GM18873 (cell line): Measurements from ENCODE around the gene GRIK4.

Source experiments
- ATAC-seq: cut with Tn5 transposase; IDR thresholded peaks from one replicate; pipeline ENCODE4 v1.9.1; 2021; ENCODE audit warnings: mild to moderate bottlenecking, moderate library complexity, moderate number of reproducible peaks; ENCODE audit not compliant: unreplicated experiment, low FRiP score

Gene GRIK4

DNA sequence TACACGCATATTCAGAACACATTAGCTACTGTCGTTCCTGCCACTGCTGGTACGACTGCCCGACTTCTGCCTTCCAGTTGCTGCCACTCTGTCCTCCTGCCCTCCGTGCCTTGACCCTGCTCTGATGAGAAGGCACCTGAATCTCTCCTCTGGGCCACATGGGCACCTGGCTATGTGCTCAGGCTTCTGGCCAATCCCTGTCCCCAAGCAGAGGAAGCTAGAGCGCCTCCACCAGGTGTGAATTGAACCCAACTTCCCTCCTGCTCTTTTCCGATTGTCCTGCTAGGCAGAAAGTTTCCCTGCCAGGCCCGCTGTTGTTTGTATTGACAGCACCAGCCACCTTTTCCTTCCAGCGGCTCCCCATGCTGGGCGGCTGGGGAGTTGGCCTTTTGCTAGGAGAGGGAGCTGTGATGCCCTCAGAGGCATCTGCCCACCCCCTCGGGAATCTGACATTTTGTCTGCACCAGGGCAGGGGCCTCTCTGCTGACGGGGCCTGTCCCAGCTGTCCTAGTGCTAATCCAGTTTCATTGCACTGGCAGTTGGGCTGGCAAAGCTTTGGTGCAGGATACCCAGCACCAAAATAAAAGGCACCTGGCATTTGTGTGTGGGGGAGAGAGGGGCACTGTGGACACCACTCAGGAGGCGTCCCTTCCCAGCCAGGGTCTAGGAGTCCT, 118.0 kb downstream of the GRIK4 start:
- ATAC-seq: no peak

DNA sequence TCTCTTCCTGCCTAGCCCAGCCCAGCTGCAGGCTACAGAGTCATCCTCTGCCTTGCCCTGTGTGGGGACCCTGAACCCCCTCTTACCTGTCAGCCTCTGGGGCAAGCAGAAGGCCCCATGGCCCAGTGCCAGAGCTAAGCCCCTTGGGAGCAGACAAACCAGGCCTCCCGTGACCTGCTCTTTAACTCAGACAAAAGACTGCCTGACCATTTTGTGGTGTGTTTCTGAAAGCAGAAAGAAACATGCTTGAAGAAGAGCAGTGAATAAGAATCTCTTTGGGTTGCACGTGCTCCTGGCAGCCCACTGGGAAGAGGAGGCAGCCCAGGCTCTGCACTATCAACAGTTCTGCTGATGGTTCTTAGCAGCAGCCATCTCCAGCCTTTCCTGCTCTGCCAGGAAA, 118.6 kb downstream of the GRIK4 start:
- no peak for ATAC-seq

DNA sequence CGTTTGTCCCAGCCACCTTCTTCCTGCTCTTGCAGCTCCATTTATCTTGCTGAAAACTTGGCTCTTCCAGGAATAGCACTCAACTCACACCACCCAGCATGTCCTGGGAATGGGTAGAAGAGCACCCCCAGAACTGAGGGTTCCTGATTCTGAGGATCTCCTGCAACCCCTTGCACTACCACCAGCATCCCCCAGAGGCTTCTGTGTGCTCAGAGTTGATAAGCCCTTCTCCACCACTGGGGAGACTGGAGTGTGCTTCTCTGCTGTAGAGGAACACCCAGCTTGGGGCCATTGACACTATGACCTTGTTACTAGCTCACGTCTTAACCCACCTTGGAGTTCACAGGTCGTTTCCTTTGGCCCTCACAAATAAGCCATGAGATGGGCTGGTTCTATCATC, 121.0 kb downstream of the GRIK4 start:
- no peak for ATAC-seq

DNA sequence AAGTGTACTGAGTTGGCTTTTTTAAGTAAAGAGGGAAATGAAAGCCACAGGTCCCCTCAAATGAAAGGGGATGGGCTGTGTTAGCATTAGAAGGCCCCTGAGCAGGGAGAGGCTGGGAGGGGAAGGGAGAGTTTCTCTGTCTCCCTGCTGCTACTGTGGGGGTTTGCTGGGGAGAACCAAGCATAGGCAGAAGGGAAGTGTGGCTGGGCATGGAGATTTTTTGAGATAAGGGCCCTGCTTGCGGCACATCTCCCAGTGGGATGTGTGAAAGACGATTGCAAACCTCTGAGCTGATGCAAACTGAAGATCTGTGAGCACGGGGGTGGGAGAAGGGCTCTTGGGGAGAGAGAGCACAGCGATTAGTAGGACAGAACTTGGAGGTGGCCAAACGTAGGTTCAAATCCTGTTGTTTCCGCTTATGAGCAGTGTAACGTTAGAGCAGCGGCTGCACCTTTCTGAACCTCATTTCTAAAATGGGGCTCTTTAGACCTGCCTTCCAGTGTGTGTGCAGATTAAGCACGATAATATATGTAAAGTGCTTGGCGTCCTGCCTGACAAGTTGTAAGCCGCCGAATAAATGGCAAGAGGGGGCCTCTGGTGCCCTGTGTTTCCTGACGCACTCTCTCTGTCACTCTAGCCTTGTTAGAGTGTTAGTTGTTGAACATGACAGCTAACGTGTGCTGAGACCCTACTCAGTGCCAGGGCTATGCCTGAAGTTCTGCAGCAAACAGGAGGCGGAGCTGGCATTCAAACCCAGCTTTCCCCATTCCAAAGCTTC, 122.3 kb downstream of the GRIK4 start:
- no peak for ATAC-seq

DNA sequence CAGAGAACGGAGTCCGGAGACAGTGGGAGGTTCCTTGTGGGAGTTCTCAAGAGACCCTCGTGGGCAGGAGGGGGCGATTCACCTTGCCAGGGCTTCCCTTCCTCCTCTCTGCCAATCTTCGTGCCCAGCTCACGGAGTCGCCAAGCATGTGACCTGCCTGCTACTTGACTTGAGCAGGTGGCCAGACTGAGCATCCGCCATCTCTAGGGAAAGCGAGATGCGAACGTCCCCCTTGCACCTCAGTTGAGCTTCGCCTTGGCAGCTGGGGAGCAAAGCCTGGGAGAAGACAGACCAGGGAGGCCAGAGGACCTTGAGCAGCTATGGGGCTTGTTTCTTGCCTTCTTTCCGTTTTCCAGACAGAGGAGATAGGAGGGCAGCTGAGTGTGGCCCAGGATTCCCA, 123.2 kb downstream of the GRIK4 start:
- no peak for ATAC-seq

DNA sequence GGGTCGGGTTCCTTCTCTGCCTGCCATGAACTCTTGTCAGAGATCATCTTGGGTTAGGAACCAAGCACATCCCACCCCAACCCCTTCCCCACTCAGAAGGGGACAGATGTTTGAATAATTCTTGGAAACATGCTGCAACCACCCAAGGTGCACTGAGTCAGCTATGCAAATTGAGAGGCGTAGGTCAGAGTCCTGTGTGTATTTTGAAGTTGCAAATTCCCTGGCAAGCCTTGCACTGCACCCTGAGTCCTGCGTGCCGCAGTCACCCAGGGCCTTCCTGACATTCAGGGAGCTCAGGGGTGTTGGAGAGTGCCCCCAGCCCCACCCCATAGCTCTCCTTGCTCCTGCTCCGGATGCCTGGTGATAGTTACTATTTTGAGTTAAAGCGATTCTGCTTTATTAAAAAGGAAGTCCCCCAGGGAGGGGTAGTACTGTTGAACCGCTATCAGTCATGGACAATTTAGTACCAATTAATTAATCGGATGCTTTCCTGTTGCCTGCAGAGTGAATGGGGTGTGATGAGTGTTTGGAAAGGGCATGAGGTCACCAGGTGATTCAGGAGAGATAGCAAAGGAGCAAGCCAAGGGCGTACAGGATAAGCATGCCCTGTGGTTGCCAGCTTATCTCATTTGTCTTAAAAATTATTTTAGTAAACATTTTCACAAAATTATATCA, 123.7 kb downstream of the GRIK4 start:
- ATAC-seq: no peak

DNA sequence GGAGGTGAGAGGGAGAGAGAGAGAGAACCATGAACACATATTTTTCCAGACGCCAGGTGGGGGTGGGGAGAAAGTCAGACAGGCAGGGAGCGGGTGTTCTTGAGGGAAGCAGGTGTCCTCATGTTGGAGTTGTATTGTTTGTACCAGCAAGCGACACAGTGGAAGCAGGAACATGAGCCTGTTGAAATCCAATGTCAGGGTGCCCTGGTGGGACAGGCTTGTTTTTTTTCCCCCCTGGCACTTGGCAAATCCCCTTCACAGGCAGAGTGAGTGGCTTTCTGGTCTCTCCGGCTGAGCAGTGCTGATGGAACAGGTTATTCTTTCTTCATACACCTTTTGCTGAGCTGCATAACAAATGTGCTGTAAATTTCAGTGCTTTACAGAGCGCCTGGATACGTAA, 125.6 kb downstream of the GRIK4 start:
- no peak for ATAC-seq

DNA sequence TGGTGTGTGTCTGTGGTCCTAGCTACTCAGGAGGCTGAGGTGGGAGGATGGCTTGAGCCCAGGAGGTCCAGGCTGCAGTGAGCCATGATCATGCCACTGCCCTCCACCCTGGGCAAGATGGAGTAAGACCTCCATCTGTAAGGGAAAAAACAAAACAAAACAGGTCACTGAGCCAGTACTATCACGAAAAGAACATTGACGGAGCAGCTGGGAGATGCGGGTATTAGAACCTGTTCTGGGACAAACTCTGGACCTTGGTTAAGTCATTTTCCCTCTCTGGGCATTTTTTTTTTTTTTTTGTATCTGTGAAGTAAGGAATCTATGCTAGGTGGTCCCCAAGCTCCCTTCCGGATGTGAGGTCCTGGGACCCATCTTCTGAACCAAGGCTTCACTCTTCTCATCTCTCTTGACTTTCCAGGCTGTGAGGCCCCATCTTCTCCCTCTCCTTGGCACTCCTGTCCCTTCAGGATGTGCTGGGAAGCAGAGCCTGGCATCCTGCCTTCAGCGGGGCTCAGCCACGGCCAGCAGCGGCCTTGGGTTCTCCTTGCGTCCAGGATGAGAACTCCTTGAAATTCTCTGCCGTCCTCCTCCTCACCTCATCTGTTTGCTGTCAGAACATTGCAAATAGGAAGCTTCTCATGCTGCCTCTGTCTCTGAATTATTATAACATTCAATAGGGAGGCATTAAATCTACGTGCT, 130.8 kb downstream of the GRIK4 start:
- ATAC-seq: no peak

DNA sequence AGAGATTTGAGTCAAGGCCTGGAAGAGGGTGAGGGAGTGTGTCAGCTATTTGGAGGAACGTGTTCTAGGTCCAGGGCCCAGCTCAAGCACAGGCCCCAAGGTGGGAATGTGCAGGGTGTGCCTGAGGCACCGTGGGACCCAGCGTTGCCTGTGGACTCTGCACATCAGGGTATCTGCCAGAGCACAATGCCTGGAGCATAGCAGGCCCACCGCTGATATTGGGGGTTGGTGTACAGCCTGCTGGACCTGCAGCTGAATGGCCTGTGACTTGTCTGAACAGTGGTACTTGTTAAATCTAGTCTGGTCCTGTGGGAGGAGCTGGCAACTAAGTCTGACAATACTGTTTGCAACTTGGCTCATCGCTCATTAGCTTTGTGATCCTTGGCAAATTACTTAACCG, 131.7 kb downstream of the GRIK4 start:
- no peak for ATAC-seq

DNA sequence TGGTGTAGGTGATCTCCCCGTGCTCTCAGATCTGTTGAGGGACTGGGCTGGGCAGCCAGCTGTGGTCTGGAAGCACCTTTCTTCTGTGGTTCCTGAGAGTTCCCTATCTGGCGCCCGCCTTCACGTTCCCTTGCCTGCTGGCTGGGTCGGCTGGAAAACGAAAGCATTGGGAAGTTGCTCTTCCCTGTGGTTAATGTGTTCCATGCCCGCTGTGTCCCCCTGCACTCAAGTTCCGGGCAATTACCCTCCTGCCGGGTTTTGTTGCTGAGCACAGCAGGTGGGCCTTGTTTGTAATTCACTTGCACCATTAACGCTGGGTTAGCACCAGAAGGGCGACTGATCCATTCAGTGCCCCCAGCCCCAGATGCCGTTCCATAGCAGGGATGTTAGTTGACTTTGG, 134.1 kb downstream of the GRIK4 start:
- no peak for ATAC-seq

DNA sequence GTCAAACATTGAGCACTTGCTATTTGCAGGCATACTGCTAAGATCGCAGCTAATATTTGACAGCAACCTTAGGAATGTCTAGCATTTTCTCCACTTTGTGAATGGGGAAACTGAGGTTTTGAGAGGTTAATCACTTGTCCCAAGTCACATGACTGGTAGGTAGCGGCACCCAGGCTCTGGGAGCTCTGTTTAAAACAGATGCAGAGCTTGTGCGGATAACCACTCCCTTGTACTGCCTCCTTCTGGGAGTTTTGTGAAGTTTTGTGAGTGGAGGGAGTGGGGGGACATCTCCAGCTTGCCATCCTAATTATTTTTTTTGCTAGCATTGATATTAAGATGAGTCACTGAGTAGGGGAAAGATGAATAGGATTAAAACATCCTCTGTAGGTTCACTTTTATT, 134.7 kb downstream of the GRIK4 start:
- no peak for ATAC-seq

DNA sequence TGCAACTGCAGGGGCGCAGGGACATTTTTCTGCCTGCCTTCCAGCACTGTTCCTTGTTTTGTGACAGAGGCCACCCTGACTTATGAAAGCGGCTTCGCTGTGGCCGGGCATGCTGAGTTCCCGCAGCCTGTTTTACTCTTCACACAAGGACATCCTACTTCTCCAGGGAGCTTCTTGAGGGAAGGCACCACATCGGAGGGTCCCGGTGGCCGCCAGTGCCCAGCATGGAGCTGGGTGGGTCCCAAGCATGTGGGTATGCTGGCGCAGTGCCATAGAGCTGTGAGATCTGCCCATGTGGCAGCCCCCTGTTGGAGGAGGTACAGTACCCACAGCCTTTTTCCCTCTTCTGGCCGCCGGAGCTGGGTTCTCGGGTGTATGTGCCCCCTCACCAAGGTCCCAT, 136.1 kb downstream of the GRIK4 start:
- no peak for ATAC-seq

DNA sequence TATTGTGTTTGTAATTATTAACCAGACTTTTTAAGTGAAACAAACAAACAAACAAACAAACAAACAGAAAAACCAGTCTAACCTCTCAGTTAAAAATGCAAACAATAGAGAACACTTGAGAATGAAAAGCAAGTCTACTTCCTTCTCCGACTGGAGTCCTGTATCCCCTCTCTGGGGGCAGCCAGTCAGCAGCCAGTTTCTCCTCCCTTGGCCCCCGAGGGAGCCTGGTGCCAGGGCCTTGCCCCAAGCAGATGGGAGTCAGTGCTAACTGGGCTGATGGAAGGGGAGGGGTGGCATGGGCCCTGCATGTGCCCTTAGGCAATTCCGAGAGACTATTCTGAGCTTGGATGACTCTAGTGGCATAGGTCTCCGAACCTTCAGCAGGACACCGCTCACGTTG, 137.2 kb downstream of the GRIK4 start:
- ATAC-seq: no peak

DNA sequence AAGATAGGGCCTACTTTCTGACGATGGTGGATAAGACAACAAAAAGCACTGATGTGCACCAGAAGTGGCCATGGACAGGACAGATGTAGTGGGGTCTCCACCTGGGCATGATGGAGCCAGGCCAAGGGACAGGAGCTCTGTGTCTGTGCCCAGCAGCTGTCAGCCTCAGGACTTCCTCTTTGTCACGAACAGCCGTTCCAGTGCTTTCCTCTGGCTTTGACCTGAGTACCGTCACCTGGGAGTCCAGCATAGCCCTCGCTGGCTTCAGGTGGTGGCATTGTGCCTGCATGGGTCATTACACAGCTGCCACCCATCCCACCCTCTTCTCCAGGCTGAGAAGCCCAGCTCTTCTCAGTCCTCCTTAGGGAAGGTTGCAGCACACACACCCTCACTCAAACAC, 137.8 kb downstream of the GRIK4 start:
- ATAC-seq: no peak

DNA sequence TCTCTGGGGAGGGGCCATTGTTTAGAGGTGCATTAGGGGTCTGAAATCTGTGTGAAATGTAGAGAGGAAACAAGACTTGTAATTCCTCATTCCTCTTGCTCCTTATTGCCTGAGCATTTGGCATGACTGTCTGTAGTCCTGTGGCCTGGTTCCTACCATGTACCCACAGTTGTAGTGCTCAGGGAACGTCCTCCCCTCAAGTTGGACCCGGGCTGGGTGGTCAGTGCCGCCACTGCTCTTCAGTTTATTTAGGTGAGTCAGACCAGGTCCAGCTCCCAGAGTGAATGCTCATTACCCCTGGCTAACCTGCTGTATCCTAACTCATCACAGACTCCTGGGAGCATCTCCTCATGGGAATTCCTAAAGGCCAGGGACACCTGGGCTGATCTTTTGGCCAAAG, 139.8 kb downstream of the GRIK4 start:
- no peak for ATAC-seq

DNA sequence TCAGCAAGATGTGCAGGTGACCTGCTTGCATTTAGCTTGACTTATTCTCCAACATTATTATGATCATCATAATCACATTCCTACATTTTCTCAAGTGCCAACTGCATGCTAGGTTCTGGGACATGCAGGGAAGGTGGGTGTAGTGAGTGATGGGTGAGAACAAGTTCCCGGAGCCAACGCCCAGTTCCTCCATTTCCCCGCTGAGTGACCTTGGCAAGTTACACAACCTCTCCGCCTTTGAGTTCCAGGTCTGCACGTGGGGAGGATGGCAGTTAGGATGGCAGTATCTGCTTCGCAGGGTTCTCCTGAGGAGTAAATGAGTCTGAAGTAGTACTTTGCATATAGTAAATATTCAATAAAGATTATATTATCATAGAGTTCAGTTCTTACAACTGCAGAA, 140.3 kb downstream of the GRIK4 start:
- ATAC-seq: no peak

DNA sequence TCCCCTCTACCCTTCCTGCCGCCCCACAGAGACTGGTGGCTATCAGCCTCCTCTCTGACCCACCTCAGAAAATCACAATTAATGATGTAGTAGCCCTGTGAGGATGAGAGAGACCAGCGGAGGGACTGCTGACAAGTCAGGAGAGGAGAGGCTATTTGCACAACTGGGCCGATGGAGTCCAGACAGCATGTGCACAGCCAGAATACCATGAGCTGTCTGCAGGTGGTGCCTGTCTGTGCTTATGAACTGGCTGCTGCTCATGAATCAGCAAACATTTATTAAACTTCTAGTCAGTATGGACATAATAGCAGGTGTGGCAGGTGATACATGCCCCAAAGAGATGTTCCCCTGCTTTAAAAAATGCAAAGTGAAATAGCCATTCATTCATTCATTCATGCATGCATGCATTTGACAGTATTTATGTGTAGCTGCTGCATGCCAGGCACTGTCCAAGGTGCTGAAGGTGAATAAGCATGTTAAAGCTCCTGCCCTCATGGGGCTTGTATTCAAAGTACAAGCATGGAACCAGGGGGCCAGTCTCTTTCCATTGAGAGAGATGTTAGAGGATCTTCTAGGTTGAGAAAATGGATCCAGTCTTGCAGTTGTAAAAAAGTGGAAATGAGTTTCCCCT, 141.3 kb downstream of the GRIK4 start:
- ATAC-seq: no peak

DNA sequence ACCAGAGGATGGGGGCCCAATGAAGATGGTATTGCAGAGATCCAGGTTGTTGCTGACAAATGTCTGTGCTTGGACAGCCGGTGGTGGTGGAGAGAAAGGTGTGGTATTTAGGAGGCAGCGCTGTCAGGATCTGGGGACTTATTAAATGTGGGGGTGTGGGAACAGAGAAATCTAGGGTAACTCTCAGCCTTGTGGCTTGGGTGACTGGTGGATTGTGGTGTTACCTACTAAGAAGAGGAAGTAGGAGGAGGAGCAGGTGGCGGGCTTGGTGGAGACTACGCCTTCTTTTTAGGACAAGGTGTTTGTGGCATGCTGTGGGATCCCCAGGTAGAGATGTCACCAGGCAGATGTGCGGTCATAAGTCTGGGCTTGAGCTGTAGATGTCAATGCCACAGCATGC, 144.0 kb downstream of the GRIK4 start:
- no peak for ATAC-seq

DNA sequence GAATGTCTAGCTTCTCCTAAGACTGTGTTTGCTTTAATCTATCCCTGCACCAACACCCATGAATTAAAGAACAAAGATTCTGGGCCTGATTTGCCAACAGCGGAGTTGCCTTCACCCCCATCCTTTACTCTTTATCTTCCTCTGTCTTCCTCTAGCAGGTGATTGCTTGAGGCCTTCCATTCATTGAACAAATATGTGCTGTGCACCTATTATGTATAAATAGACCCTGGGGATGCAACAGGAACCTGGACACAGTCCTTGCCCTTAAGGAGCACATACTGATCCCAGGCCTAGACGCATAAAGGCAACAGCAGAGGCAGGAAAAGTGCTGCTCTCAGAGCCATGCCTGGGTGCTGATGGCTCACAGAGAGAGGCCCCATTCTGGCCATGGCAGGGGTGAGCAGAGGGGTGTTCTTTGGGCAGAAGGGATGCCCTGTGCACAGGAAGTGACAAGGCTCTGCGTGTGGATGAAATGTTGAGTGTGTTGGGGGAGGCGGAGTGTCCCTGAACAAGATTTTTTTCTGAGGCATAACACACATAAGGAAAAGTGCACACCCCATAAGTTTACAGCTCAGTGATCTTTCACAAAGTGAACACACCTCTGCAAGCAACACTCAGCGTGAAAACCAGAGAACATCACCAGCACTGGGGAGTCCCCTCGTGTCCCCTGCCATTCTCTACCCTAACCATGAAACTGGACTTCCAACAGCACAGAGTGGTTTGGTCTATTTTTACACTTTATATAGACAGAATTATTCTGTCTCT, 145.9 kb downstream of the GRIK4 start:
- ATAC-seq: no peak

DNA sequence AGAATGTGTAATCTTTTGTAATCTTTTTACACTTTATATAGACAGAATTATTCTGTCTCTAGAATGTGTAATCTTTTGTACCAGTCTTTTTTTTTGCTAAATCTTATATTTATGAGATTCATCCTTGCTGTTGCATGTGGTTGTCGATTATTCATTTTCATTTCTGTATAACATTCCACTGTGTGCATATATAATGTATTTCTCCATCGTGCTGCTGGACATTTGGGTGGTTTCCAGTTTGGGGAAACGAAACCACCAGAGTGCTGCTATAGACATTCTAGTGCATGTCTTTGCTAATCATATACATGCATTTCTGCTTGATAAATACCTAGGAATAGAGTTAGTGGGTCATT, 146.5 kb downstream of the GRIK4 start:
- no peak for ATAC-seq
